Activated naive CD4-positive, alpha-beta T cell treated with Interleukin-2 at 50 U/mL for 16 hours (primary cell): ENCODE results near the gene UQCRHL.
"Not testable (repeated sequence)": the region's sequence is repeated elsewhere in the genome, so short reads cannot be mapped to it uniquely, and the experiment has no call there.

Experiments
- DNase-seq: peaks from one replicate; pipeline ENCODE4 v3.0.0-alpha.2; 2020

The UQCRHL gene

DNA sequence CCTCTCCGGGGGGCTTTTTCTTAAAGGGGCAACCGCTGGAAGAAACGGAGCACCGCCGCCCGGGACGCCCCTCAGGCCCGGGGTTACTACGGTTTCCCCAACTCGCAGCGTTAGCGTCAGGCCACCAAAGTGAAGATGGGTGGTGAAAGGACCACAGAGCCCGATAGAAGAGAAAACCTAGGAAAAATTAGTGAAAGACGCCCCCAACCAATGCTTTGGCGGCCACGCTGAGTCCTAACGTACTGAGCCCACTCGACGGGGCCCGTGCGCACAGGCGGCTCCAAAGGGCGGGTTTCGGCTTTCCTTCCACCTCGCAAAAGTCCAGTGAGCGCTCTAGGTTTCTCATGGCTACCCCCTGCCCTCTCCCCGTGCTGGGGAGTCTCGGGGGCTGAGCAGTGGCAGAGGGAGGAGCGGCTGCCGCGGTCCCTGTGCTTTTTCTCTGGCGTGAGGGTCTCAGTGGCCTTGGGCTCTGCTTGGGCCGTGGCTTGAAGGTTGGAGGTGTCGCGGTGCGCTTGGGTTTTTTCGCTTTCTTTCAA lies 27.8 kb upstream of the UQCRHL start:
- DNase-seq: peak; percentile 52

DNA sequence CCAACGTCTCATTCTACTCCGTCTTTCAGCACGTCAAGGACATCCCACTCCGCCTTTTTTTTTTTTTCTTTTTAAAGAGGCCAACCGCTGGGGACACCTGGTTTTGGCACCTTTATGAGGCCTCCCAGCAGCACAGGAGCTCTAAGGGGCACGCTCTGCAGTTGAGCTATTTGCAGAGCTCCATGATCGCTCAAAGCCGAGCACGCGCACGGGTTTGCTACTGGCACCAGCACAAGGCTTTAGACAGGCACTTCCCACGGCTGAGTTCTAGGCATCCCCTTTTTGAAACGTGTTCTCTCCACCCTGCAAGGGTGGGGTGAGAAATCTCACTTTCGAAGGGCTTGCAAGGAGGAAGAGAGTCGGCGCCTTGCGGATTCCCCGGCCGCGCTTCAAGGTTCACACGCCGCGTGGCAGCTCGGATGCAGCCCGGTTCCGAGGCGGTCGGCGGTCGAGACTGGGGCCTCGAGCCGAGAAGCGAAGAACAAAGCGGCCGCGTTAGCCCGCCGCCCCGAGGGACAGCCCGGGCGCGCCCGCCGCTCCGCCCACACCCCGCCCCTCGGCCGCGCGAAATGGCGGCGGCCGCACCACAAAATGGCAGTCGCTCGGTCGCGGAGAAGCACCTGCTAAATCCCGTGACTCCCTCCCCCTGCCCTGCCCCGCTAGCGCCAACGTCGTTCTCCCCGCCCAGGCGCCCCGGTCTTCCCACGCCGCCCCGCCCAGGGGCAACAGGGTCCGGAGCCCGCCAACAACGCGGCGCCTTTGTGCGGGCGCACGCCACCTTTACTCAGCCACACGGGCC lies 27.2 kb upstream of the UQCRHL start:
- DNase-seq: peak; percentile 90

DNA sequence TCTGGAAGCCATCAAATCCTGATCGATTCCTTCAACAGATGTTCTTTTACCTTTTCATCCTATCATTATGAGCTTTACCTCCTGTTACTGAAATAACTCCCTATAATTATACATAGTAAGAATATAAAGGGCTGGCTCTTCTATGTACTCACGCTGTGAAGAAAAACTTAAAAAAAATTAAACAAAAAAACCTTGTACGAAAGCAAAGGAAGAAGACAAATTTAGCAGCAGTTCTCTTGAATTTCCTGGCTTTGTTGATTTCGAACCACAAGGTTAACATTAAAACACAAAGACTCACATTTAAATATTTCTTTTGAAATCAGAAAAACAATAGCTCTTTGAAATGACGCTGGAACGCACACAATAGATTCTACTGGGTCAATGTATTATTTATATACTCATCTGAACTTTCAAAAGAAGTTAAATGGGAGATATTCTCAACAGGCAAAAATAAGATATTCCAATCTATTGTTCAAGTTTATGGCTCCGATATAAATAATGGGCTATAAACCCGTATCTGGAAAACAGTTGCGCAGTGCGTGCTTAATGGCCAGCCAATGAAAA lies 26.5 kb upstream of the UQCRHL start:
- DNase-seq: no peak

DNA sequence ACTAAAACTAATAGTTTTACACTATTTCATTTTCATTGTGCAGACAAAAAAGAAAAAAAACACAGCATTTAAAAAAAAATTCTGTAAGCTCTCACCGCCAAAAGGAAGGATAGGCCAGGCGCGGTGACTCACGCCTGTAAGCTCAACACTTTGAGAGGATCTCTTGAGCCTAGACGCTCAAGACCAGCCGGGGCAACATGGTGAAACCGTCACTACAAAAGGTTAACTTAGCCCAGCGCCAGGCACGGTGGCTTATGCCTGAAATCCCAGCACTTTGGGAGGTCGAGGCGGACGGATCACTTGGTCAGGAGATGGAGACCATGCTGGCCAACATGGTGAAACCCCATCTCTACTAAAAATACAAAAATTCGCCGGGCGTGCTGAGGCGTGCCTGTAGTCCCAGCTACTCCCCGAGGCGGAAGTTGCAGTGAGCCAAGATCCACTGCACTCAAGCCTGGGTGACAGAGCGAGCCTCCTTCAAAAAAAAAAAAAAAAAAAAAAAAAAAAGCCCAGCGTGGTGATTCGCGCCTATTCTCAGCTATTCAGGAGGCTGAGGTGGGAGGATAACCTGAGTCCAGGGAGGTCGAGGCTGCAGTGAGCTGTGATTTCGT lies 25.7 kb upstream of the UQCRHL start:
- peak; percentile 54 for DNase-seq

DNA sequence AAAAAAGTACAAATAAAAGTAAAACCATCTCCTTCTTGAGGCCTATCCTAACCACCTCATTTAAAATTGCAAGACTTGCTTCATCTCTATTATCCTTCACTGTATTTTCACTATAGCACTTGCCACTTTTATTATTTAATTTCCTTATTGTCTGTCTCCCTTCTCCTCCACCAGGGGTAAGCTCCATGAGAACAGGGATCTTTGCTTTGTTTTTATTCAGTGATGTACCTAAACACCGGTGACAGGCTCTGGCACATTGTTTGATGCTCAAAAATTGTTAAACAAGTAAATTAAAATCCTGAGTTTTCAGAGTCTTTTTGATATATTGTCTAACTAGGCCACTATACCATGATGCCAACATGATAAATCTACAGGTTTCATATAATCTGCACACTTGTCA lies 22.8 kb upstream of the UQCRHL start:
- no peak for DNase-seq

DNA sequence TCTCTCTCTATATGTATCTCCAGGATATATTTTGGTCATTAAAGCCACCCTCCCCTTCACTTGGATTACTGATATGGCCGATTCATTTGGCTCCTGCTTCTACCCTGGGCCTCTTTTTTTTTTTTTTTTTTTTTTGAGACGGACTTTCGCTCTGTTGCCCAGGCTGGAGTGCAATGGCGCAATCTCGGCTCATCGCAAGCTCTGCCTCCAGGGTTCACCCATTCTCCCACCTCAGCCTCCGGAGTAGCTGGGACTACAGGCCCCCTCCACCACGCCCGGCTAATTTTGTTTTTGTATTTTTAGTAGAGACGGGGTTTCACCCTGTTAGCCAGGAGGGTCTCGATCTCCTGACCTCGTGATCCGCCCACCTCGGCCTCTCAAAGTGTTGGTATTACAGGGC lies 21.5 kb upstream of the UQCRHL start:
- not testable (repeated sequence) for DNase-seq

DNA sequence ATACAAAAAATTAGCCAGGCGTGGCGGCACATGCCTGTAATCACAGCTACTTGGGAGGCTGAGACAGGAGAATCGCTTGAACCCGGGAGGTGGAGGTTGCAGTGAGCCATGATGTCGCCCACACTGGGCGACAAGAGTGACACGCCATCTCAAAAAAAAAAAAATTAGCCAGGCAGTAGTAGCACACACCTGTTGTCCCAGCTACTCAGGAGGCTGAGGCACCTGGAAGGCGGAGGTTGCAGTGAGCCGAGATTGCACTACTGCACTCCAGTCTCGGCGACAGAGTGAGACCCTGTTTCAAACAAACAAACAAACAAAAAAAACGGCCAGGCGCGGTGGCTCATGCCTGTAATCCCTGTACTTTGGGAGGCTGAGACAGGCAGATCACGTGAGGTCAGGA lies 20.1 kb upstream of the UQCRHL start:
- not testable (repeated sequence) for DNase-seq

- DNase-seq: no peak
Measured at GRCh38 chr1:15826810-15827507, 19.5 kb upstream of the UQCRHL start.

- no peak for DNase-seq
Measured at GRCh38 chr1:15825800-15826199, 18.4 kb upstream of the UQCRHL start.

- no peak for DNase-seq
Measured at GRCh38 chr1:15820478-15820877, 13.0 kb upstream of the UQCRHL start.

GRCh38 chr1:15816674-15817073 lies 9.2 kb upstream of the UQCRHL start:
- no peak for DNase-seq

DNA sequence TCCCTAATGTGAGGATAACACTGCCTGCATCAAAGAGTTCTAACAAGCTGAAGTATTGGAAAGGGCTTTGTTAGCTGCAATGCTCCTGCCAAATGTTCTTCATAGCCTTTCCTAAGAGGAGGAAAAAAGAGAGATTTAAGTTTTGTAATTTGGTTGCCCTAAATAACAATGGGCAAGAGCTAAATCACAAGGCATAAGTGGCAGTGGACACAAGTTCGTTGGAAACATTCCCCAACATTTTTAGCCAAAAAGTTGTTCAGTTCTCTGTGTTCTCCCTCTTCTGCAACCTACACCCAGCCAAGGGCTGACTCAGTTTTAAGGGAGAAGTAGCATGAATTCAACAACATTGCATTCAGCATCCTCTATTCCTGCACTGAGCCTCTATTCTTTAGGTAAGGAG lies 2.6 kb upstream of the UQCRHL start:
- no peak for DNase-seq

DNA sequence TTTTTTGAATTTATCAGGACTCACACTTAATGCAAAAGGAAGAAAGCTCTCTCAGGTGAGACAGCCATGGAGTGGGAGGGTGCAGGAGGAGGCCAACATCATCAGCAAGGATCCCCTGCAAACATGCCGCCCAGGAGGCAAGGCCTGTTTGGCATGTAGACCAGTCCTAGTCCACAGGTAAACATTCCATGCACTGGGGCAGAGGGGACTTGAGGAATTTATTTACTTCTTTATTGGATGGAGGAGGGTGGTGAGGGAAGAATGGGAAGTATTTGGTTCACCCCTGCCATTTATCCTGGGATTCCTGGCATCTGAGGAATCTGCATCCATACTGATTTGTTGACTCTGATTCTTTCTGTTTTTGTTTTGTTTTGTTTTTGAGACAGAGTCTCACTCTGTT lies 1.5 kb upstream of the UQCRHL start:
- DNase-seq: no peak

DNA sequence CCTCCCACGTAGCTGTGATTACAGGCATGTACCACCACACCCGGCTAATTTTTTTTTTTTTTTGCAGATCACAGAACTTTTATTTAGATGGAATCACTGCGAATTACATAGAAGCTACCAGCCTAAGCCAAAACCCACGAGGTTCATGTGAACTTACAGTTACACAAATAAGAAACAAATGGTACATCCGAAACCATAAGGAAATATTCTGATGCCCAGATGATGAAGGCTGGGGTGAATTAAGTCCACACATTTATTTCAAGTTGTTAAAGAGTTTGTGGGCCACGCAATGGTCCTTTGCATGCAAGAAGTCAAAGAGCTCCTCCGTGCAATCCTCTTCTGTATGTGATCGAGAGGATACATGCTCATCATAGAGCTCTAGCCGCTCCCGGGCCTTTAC lies 328 bp downstream of the UQCRHL start:
- no peak for DNase-seq

DNA sequence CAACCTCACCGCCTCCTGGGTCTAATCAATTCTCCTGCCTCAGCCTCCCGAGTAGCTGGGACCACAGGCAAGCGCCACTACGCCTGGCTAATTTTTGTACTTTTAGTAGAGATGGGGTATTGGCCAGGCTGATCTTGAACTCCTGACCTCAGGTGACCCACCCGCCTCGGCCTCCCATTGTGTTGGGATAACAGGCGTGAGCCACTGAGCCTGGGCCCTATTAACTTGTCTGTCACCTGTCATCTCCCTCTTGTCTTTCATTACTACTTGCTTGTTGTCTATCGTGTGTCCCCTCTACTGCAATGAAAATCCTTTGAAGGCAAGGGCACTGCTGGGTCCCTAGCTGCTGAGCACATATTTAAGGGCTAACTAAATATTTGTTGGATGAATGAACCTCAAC lies 3.4 kb downstream of the UQCRHL start:
- no peak for DNase-seq

DNA sequence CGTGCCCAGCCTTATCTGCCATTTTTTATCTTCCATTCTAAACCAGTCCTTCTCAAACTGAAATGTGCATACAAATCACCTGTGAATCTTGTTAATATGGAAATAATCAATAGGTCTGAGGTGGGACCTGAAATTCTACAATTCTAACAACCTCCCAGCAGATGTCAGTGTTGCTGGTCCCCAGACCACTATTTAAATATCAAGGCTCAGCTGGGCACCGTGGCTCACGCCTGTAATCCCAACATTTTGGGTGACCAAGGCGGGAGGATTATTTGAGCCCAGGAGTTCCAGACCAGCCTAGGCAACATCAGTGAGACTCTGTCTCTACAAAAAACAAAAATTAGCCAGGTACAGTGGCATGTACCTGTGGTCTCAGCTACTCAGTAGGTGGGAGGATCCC lies 4.1 kb downstream of the UQCRHL start:
- peak; percentile 7 for DNase-seq

DNA sequence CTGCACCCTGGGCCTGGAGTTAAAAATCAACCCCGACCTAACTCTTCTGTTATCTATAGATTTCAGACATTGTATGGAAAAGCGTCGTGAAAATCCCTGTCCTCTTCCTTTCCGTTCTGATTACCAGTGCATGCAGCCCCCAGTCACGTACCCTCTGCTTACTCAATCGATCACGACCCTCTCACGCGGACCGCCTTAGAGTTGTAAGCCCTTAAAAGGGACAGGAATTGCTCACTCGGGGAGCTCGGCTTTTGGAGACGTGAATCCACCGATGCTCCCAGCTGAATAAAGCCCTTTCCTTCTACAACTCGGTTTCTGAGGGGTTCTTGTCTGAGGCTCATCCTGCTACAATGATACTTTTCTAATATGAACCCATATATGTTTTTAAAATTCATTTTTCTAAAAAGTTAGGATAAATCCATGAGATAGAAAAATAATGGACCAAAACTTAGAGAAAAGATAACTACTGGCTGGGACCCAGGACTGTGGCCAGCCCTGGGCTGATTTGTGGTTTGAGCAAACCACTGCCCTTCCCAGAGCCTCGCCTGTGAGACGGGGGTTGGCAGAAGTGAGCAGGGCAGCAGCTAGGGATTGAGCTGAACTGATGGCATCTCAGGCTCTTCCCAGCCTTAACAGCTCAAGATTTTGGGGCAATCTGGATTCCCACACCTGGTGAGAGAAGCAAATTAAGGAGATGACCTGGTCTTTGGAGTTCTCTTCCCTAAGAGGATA lies 5.0 kb downstream of the UQCRHL start:
- no peak for DNase-seq

- DNase-seq: no peak
Measured at GRCh38 chr1:15799928-15800835, 7.3 kb downstream of the UQCRHL start.

- peak; percentile 4 for DNase-seq
Measured at GRCh38 chr1:15799004-15799867, 8.2 kb downstream of the UQCRHL start.

DNA sequence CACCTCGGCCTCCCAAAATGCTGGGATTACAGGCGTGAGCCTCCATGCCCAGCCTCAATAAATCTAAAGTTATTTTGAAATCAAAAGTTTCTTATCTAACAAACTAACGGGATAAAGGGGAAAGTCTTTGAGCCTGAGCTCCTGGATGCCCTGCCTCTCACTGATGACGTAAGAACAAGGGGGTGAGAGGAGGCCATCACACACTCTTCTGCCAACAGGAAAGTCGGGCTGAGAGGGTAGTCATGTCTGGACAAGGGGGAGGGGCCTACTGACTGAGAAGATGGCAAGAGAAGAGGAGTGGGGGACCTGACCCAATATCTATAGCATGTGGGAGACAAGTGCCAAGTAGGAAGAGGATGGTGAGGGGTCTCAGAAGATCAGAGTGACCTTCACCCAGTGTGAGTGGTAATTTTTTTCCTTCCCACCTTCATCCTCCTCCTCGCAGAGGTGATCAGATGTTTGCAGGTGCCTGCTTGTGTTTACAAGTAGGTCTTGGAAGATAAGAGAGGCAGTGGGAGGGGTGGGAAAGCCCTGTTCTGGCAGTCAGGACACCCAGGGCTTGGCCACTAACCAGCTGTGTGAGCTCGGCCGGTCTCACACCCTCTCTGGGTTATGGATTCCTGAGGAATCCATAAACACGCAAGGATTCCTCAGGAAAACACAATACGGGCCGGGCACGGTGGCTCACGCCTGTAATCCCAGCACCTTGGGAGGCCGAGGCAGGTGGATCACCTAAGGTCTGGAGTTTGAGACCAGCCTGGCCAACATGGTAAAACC lies 9.6 kb downstream of the UQCRHL start:
- DNase-seq: no peak
